SK-N-SH treated with all-trans-retinoic acid at 6 μM for 48 hours (cell line): ENCODE data around the gene NCAPG2.

ENCODE experiments used
- ATAC-seq: fragments of 200-7000 bp; cut with Tn5 transposase; 3 replicates; pipeline ENCODE4 v1.9.1; 2020; ENCODE audit warnings: mild to moderate bottlenecking, moderate library complexity
- ARNTL ChIP-seq: fragments of 450-650 bp; formaldehyde crosslinking; IDR thresholded peaks from 2 replicates; pipeline ENCODE4 v1.5.0; 2020; ENCODE audit warnings: low read depth, mild to moderate bottlenecking, moderate library complexity, borderline replicate concordance
- BACH2 ChIP-seq: fragments of 250-450 bp; sonication (Bioruptor Pico); IDR thresholded peaks from 2 replicates; pipeline ENCODE4 v1.9.0; 2021; ENCODE audit warnings: mild to moderate bottlenecking, borderline replicate concordance
- CSDC2 ChIP-seq: fragments of 250-450 bp; sonication (Bioruptor Pico); IDR thresholded peaks from 2 replicates; pipeline ENCODE4 v1.5.0; 2020; ENCODE audit warnings: mild to moderate bottlenecking, moderate library complexity
- ESRRG ChIP-seq: fragments of 250-450 bp; sonication (Bioruptor Pico); IDR thresholded peaks from 2 replicates; pipeline ENCODE4 v1.6.1; 2021; ENCODE audit warnings: mild to moderate bottlenecking
- GLIS3 ChIP-seq: fragments of 250-450 bp; sonication (Bioruptor Pico); IDR thresholded peaks from 2 replicates; pipeline ENCODE4 v1.5.0; 2020; ENCODE audit warnings: mild to moderate bottlenecking, moderate library complexity
- ISL1 ChIP-seq: fragments of 250-450 bp; sonication (Bioruptor Pico); IDR thresholded peaks from 2 replicates; pipeline ENCODE4 v2.1.2; 2022; ENCODE audit warnings: mild to moderate bottlenecking, moderate library complexity
- PATZ1 ChIP-seq: fragments of 250-450 bp; sonication (Bioruptor Pico); IDR thresholded peaks from 2 replicates; pipeline ENCODE4 v1.8.0; 2020; ENCODE audit warnings: mild to moderate bottlenecking, moderate library complexity, borderline replicate concordance
- POU6F1 ChIP-seq: fragments of 250-450 bp; sonication (Bioruptor Pico); IDR thresholded peaks from 2 replicates; pipeline ENCODE4 v1.8.0; 2021; ENCODE audit warnings: low read depth, mild to moderate bottlenecking, moderate library complexity, borderline replicate concordance
- PPARA ChIP-seq: fragments of 250-450 bp; sonication (Bioruptor Pico); IDR thresholded peaks from 2 replicates; pipeline ENCODE4 v1.5.0; 2020; ENCODE audit warnings: mild to moderate bottlenecking, borderline replicate concordance
- SNAI2 ChIP-seq: fragments of 250-450 bp; sonication (Bioruptor Pico); IDR thresholded peaks from 2 replicates; pipeline ENCODE4 v1.5.0; 2020; ENCODE audit warnings: mild to moderate bottlenecking, moderate library complexity
- TCF4 ChIP-seq: fragments of 250-450 bp; sonication (Bioruptor Pico); IDR thresholded peaks from 2 replicates; pipeline ENCODE4 v1.8.0; 2021; ENCODE audit warnings: mild to moderate bottlenecking, moderate library complexity, borderline replicate concordance
- TOX ChIP-seq: fragments of 250-450 bp; sonication (Bioruptor Pico); IDR thresholded peaks from 2 replicates; pipeline ENCODE4 v1.8.0; 2021; ENCODE audit warnings: mild to moderate bottlenecking, moderate library complexity, borderline replicate concordance
- TSHZ2 ChIP-seq: fragments of 250-450 bp; sonication (Bioruptor Pico); IDR thresholded peaks from 2 replicates; pipeline ENCODE4 v1.5.0; 2020; ENCODE audit warnings: mild to moderate bottlenecking, moderate library complexity
- ZC3H10 ChIP-seq: fragments of 250-450 bp; sonication (Bioruptor Pico); IDR thresholded peaks from 2 replicates; pipeline ENCODE4 v1.5.1; 2021; ENCODE audit warnings: mild to moderate bottlenecking, moderate library complexity
- ZFP3 ChIP-seq: fragments of 250-450 bp; sonication (Bioruptor Pico); IDR thresholded peaks from 2 replicates; pipeline ENCODE4 v1.5.0; 2020; ENCODE audit warnings: mild to moderate bottlenecking, moderate library complexity
- ZNF565 ChIP-seq: fragments of 450-650 bp; formaldehyde crosslinking; conservative IDR thresholded peaks from 2 replicates; pipeline ENCODE4 v1.5.0; 2020; ENCODE audit warnings: low read depth, mild to moderate bottlenecking, moderate library complexity
- ZNF70 ChIP-seq: fragments of 450-650 bp; formaldehyde crosslinking; IDR thresholded peaks from 2 replicates; pipeline ENCODE4 v1.5.0; 2020; ENCODE audit warnings: mild to moderate bottlenecking, moderate library complexity
- TF ChIP-seq, protein P1 (sequence below): fragments of 250-450 bp; sonication (Bioruptor Pico); IDR thresholded peaks from 2 replicates; pipeline ENCODE4 v1.5.1; 2020; ENCODE audit warnings: low read depth, mild to moderate bottlenecking, moderate library complexity

NCAPG2 gene

GRCh38 chr7:158744070-158744469 lies 39.5 kb upstream of the NCAPG2 start:
- TF ChIP-seq, protein P1, sequence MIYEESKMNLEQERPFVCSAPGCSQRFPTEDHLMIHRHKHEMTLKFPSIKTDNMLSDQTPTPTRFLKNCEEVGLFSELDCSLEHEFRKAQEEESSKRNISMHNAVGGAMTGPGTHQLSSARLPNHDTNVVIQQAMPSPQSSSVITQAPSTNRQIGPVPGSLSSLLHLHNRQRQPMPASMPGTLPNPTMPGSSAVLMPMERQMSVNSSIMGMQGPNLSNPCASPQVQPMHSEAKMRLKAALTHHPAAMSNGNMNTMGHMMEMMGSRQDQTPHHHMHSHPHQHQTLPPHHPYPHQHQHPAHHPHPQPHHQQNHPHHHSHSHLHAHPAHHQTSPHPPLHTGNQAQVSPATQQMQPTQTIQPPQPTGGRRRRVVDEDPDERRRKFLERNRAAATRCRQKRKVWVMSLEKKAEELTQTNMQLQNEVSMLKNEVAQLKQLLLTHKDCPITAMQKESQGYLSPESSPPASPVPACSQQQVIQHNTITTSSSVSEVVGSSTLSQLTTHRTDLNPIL, result no peak
- TF ChIP-seq GLIS3 (CRISPR knock-in tag), result no peak
- TF ChIP-seq ZNF70, result no peak
- TF ChIP-seq ZNF565 (CRISPR knock-in tag), result no peak
- no peak for TF ChIP-seq POU6F1 (CRISPR knock-in tag)
- no peak for TF ChIP-seq SNAI2
- TF ChIP-seq BACH2 (CRISPR knock-in tag), result no peak
- TF ChIP-seq, all 23 proteins: peak for 0
- no peak for ATAC-seq

GRCh38 chr7:158743219-158743618 lies 38.6 kb upstream of the NCAPG2 start:
- no peak for ATAC-seq

DNA sequence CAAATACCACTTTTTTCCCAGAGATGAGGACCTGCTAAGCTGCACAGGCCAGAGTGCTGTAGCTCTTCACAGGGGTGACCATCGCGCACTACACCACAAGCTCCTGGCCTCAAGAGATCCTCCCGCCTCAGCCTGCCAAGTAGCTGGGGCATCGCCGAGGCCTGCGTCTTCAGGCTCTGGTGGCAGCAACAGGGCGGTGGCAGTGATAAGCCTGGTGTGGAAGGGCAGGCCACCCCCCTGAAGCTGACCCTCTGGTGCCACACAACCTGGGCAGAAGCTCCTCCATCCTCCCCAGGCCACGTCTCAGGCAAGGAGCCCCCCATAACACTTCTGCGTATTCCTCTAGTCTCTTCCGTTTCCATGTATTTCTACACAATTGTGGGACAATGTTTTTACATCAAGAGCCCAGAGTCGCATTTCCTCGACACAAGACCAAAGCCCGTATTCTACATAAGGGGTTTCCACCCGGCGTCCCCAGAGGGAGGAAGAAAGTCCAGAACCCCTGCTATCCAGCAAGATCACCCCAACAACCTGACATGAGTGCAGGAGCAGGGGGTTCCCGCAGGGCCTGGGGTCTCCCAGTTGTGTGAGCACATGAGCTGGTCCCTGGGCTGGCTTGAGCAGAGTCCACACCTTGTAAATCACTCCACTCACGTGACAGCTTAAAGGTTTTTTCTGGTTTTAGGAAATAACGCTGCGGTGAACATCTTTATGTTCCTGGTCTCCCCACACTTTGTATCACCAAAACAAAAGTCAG lies 37.6 kb upstream of the NCAPG2 start:
- TF ChIP-seq POU6F1 (CRISPR knock-in tag) (no peak), PATZ1 (no peak), ZNF565 (CRISPR knock-in tag) (no peak), ZFP3 (CRISPR knock-in tag) (no peak), ISL1 (no peak), TCF4 (CRISPR knock-in tag) (no peak), ARNTL (CRISPR knock-in tag) (no peak), TOX (CRISPR knock-in tag) (no peak), BACH2 (CRISPR knock-in tag) (no peak), ZC3H10 (no peak)
- TF ChIP-seq, protein P1, result no peak
- TF ChIP-seq, all 23 proteins: peak for 0
- no peak for ATAC-seq

More at GRCh38 chr7:158743219-158743618, 38.6 kb upstream of the NCAPG2 start:
- no peak for TF ChIP-seq ESRRG (CRISPR knock-in tag)
- TF ChIP-seq ISL1, result no peak
- no peak for TF ChIP-seq PPARA
- TF ChIP-seq TSHZ2, result no peak
- no peak for TF ChIP-seq PATZ1
- no peak for TF ChIP-seq CSDC2 (CRISPR knock-in tag)
- TF ChIP-seq, all 23 proteins: peak for 0
